Esophagus (tissue), 2 donors: ENCODE results near the gene ERN1. TPM values are rescaled to one million over a fixed set of nuclear protein-coding genes. Genes with fewer than 3 reads are reported as not detected.

Source experiments
- H3K27ac ChIP-seq, 2 donors: one replicate each; pipeline ENCODE4 v1.5.1; 2013; ENCODE audit warnings: low read depth in 2 of 2, mild to moderate bottlenecking in 2 of 2, inconsistent platforms in 1 of 2, low read length in 1 of 2, moderate library complexity in 1 of 2
- H3K27me3 ChIP-seq, 2 donors: one replicate each; pipeline ENCODE4 v1.6.1; 2013; ENCODE audit warnings: low read length in 2 of 2, control low read depth in 1 of 2, mild to moderate bottlenecking in 1 of 2; ENCODE audit not compliant: insufficient read depth in 2 of 2, control insufficient read depth in 1 of 2
- H3K36me3 ChIP-seq, 2 donors: one replicate each; pipeline ENCODE4 v1.6.1; 2013; ENCODE audit warnings: low read length in 1 of 2; ENCODE audit not compliant: control insufficient read depth in 2 of 2, insufficient read depth in 2 of 2
- H3K4me1 ChIP-seq, 2 donors: one replicate each; pipeline ENCODE4 v1.6.1; 2013; ENCODE audit warnings: low read length in 1 of 2; ENCODE audit not compliant: control insufficient read depth in 2 of 2, insufficient read depth in 2 of 2
- H3K4me3 ChIP-seq, 2 donors: one replicate each; pipeline ENCODE4 v1.5.1; 2013; ENCODE audit warnings: low read length in 2 of 2, mild to moderate bottlenecking in 2 of 2, low read depth in 1 of 2, moderate library complexity in 1 of 2
- H3K9me3 ChIP-seq, 2 donors: one replicate each; pipeline ENCODE4 v1.6.1; 2013; ENCODE audit warnings: mild to moderate bottlenecking in 2 of 2, low read depth in 1 of 2, low read length in 1 of 2, moderate library complexity in 1 of 2; ENCODE audit not compliant: control insufficient read depth in 2 of 2, insufficient read depth in 1 of 2
- WGBS, 2 donors: extraction: QIAGEN DNeasy Blood & Tissue Kit; methylation state at CpG; one replicate each; pipeline ENCODE4 v1.1.7; 2013; 5-methylcytosine and 5-hydroxymethylcytosine counted together
- polyA plus RNA-seq, 2 donors: library from polyadenylated mRNA; stranded (reverse); fragments of 200-250 nt; gene quantifications; one replicate each; pipeline ENCODE4 v1.2.3, GENCODE V29; 2013
- donor health status: healthy with polysubstance abuse.
- donor health status: Bipolar disorder and iron deficiency.

ERN1 gene
- polyA plus RNA-seq, 2 donors, result 4.5 TPM

GRCh38 chr17:64103391-64104364 is 26.3 kb downstream of the ERN1 start:
- Histone ChIP-seq H3K9me3 (no peaks in the 10 kb centered on the region), H3K27ac (no peak overlapping the region)
- 84 to 96% methylated on average over 5 of the region's 5 CpGs for WGBS, 2 donors

GRCh38 chr17:64102627-64103390 is 27.1 kb downstream of the ERN1 start:
- Histone ChIP-seq H3K9me3 (no peaks in the 10 kb centered on the region), H3K4me1 (peaks cover 0 to 4% of the 10 kb centered on the region in 2 donors), H3K36me3 (peaks cover 0 to 3% of the 10 kb centered on the region in 2 donors), H3K27ac (no peak overlapping the region), H3K27me3 (no peaks in the 10 kb centered on the region), H3K4me3 (no peak overlapping the region)
- 76 to 80% methylated on average over 7 of the region's 7 CpGs for WGBS, 2 donors

More at GRCh38 chr17:64103391-64104364, 26.3 kb downstream of the ERN1 start:
- peaks cover 0 to 4% of the 10 kb centered on the region in 2 donors for H3K4me1 ChIP-seq
- no peaks in the 10 kb centered on the region for H3K27me3 ChIP-seq
- H3K36me3 ChIP-seq, result peaks cover 0 to 3% of the 10 kb centered on the region in 2 donors
- no peak overlapping the region for H3K4me3 ChIP-seq

- H3K27ac ChIP-seq, result no peak overlapping the region
- H3K36me3 ChIP-seq, result peaks cover 0 to 3% of the 10 kb centered on the region in 2 donors
- no peaks in the 10 kb centered on the region for H3K9me3 ChIP-seq
- WGBS, 2 donors, result 85 to 94% methylated on average over 6 of the region's 6 CpGs
- no peaks in the 10 kb centered on the region for H3K27me3 ChIP-seq
- H3K4me3 ChIP-seq, result no peak overlapping the region
- H3K4me1 ChIP-seq, result peaks cover 0 to 5% of the 10 kb centered on the region in 2 donors
These were observed 30.4 kb downstream of the ERN1 start for GRCh38 chr17:64099543-64099942.

- H3K36me3 ChIP-seq, result no peaks in the 10 kb centered on the region
- 24 to 35% methylated on average over 8 of the region's 8 CpGs for WGBS, 2 donors
- no peak overlapping the region for H3K4me3 ChIP-seq
- no peaks in the 10 kb centered on the region for H3K9me3 ChIP-seq
- H3K27me3 ChIP-seq, result no peaks in the 10 kb centered on the region
- H3K4me1 ChIP-seq, result peaks cover 0 to 2% of the 10 kb centered on the region in 2 donors
- H3K27ac ChIP-seq, result peak overlapping the region; percentile 22 to 87
These were observed 32.6 kb downstream of the ERN1 start for GRCh38 chr17:64097196-64097936.

GRCh38 chr17:64096037-64096436 is 33.9 kb downstream of the ERN1 start:
- Histone ChIP-seq H3K4me1 (peaks cover 0 to 2% of the 10 kb centered on the region in 2 donors), H3K27ac (peak overlapping the region; percentile 75 to 98), H3K4me3 (no peak overlapping the region), H3K27me3 (no peaks in the 10 kb centered on the region), H3K36me3 (peaks cover 0 to 3% of the 10 kb centered on the region in 2 donors), H3K9me3 (no peaks in the 10 kb centered on the region)
- 83 to 85% methylated on average over 3 of the region's 3 CpGs for WGBS, 2 donors

- no peaks in the 10 kb centered on the region for H3K9me3 ChIP-seq
- peaks cover 0 to 3% of the 10 kb centered on the region in 2 donors for H3K36me3 ChIP-seq
- peaks cover 0 to 2% of the 10 kb centered on the region in 2 donors for H3K4me1 ChIP-seq
- H3K27ac ChIP-seq, result peak overlapping the region; percentile 75 to 98
- no peaks in the 10 kb centered on the region for H3K27me3 ChIP-seq
- 65 to 66% methylated on average over 7 of the region's 7 CpGs for WGBS, 2 donors
- H3K4me3 ChIP-seq, result no peak overlapping the region
These were observed 34.6 kb downstream of the ERN1 start for GRCh38 chr17:64095144-64095882.

- 79 to 87% methylated on average over 7 of the region's 7 CpGs for WGBS, 2 donors
- no peaks in the 10 kb centered on the region for H3K27me3 ChIP-seq
- no peak overlapping the region for H3K4me3 ChIP-seq
- no peak overlapping the region for H3K27ac ChIP-seq
- peaks cover 0 to 3% of the 10 kb centered on the region in 2 donors for H3K36me3 ChIP-seq
- no peaks in the 10 kb centered on the region for H3K9me3 ChIP-seq
- H3K4me1 ChIP-seq, result peaks cover 0 to 2% of the 10 kb centered on the region in 2 donors
These were observed 35.5 kb downstream of the ERN1 start for GRCh38 chr17:64094412-64094811.

GRCh38 chr17:64092952-64093451 is 36.9 kb downstream of the ERN1 start:
- H3K4me3 ChIP-seq, result no peak overlapping the region
- peaks cover 0 to 2% of the 10 kb centered on the region in 2 donors for H3K4me1 ChIP-seq
- no peaks in the 10 kb centered on the region for H3K27me3 ChIP-seq
- H3K36me3 ChIP-seq, result peaks cover 0 to 3% of the 10 kb centered on the region in 2 donors
- H3K27ac ChIP-seq, result no peak overlapping the region
- no peaks in the 10 kb centered on the region for H3K9me3 ChIP-seq
- 68 to 79% methylated on average over 4 of the region's 4 CpGs for WGBS, 2 donors
